GM12878 (cell line): ENCODE measurements around the gene MIER1.

ENCODE experiments used
- EZH2 ChIP-seq: IDR thresholded peaks from 2 replicates; pipeline ENCODE4 v1.6.1; 2012; ENCODE audit warnings: low read depth, mild to moderate bottlenecking, control low read depth, inconsistent platforms, low read length, borderline replicate concordance; ENCODE audit not compliant: control insufficient read depth
- MYC ChIP-seq: IDR thresholded peaks from 2 replicates; pipeline ENCODE4 v1.6.1; 2011; ENCODE audit warnings: mild to moderate bottlenecking, low read length, moderate library complexity, inconsistent platforms; ENCODE audit not compliant: insufficient read depth, insufficient replicate concordance, insufficient read length, severe bottlenecking
- TF ChIP-seq, protein P1 (sequence below): IDR thresholded peaks from 2 replicates; pipeline ENCODE4 v1.6.1; 2011; ENCODE audit warnings: low read depth, low read length, improper control_type of control experiment, borderline replicate concordance
- TF ChIP-seq, protein P2 (sequence below), 3 experiments: IDR thresholded peaks in 2 of 3; conservative IDR thresholded peaks in 1 of 3; 2 replicates each; pipeline ENCODE4 v1.5.1; 2011; ENCODE audit warnings: low read depth in 3 of 3, low read length in 3 of 3, mild to moderate bottlenecking in 3 of 3, control low read depth in 2 of 3, moderate library complexity in 2 of 3, inconsistent platforms in 1 of 3, mixed read lengths in 1 of 3; ENCODE audit not compliant: control insufficient read depth in 2 of 3, insufficient read depth in 1 of 3; ENCODE audit errors: extremely low read depth in 1 of 3

DNA sequence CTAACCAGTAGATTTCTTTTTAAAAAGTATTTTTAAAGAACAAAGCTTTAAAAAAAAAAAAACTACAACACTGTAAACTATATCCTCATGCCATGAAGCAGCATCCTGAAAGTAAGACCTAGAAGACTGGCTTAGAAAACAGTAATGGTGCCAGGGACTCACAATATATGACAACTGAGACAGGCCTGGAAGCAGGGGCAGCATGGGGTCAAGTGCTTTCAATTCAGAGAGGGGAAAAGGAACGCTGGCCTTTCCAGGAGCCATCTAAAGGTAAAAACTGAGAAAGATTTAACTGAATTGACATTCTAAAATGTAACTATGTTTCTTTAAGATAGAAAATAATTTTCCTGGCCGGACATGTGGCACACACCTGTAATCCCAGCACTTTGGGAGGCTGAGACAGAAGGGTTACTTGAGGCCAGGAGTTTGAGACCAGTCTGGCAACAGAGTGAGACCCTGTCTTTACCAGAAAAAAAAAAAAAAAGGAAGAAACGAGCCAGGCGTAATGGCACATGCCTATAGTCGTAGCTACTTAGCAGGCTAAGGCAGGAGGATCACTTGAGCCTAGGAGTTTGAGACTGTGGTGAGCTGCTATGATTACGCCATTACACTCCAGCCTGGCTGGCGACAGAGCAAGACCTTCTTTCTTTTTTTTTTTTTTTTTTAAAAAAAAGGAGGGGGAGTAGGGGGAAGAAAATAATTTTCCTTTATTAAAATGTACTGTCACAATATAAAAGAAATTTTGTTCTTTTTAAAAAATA is 75.0 kb downstream of the MIER1 start:
- TF ChIP-seq, protein P1, sequence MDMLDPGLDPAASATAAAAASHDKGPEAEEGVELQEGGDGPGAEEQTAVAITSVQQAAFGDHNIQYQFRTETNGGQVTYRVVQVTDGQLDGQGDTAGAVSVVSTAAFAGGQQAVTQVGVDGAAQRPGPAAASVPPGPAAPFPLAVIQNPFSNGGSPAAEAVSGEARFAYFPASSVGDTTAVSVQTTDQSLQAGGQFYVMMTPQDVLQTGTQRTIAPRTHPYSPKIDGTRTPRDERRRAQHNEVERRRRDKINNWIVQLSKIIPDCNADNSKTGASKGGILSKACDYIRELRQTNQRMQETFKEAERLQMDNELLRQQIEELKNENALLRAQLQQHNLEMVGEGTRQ = no peak
- TF ChIP-seq, protein P2, sequence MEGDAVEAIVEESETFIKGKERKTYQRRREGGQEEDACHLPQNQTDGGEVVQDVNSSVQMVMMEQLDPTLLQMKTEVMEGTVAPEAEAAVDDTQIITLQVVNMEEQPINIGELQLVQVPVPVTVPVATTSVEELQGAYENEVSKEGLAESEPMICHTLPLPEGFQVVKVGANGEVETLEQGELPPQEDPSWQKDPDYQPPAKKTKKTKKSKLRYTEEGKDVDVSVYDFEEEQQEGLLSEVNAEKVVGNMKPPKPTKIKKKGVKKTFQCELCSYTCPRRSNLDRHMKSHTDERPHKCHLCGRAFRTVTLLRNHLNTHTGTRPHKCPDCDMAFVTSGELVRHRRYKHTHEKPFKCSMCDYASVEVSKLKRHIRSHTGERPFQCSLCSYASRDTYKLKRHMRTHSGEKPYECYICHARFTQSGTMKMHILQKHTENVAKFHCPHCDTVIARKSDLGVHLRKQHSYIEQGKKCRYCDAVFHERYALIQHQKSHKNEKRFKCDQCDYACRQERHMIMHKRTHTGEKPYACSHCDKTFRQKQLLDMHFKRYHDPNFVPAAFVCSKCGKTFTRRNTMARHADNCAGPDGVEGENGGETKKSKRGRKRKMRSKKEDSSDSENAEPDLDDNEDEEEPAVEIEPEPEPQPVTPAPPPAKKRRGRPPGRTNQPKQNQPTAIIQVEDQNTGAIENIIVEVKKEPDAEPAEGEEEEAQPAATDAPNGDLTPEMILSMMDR (IDR thresholded peaks at IDR 0.05 in 2 of 3, conservative IDR thresholded peaks at IDR 0.05 in 1 of 3; ENCODE audit: control insufficient read depth in 2 of 3, extremely low read depth in 1 of 3, insufficient read depth in 1 of 3, low read depth in 3 of 3, low read length in 3 of 3) = no peak
- TF ChIP-seq MYC = no peak
- no peak for TF ChIP-seq EZH2
